Measurements from ENCODE around the gene IFIH1.

- TF ChIP-seq CTCF (IDR thresholded peaks at IDR 0.05) (no peak), EZH2 (IDR thresholded peaks at IDR 0.05; ENCODE audit: borderline replicate concordance, insufficient read depth, low read depth, low read length, poor library complexity, severe bottlenecking) (no peak)
Observed at GRCh38 chr2:162261032-162261945, 57.2 kb downstream of the IFIH1 start.

All from B cell (primary cell).